Spleen (tissue), 11 donors: ENCODE results near the gene PNLIP. TPM values are rescaled to one million over a fixed set of nuclear protein-coding genes. Genes with fewer than 3 reads are reported as not detected.

Experiments used
- DNase-seq: peaks from one replicate; pipeline ENCODE4 v3.0.0-alpha.2; 2020
- H3K27ac ChIP-seq, 8 donors: fragments of 200-600 bp; sonication (generic) in 7 of 8; 1 replicate in 4 of 8; 2 replicates in 4 of 8; pipeline versions ENCODE4 v1.5.0 to v1.8.0; 2016 to 2021; ENCODE audit warnings: inconsistent platforms in 4 of 8, mild to moderate bottlenecking in 4 of 8, moderate library complexity in 1 of 8
- H3K27me3 ChIP-seq, 7 donors: fragments of 200-600 bp; sonication (generic) in 6 of 7; replicated peaks in 1 of 7; 1 replicate in 4 of 7; 2 replicates in 3 of 7; pipeline versions ENCODE4 v1.5.0 to v1.8.0; 2016 to 2021; ENCODE audit warnings: inconsistent platforms in 3 of 7, mild to moderate bottlenecking in 1 of 7
- H3K36me3 ChIP-seq, 6 donors: fragments of 200-600 bp; sonication (generic) in 5 of 6; 1 replicate in 4 of 6; 2 replicates in 2 of 6; pipeline versions ENCODE4 v1.5.0 to v1.8.0; 2016 to 2021; ENCODE audit warnings: inconsistent platforms in 2 of 6
- H3K4me1 ChIP-seq, 6 donors: fragments of 200-600 bp; sonication (generic) in 5 of 6; 1 replicate in 3 of 6; 2 replicates in 3 of 6; pipeline versions ENCODE4 v1.5.0 to v1.8.0; 2016 to 2021; ENCODE audit warnings: inconsistent platforms in 3 of 6
- H3K4me3 ChIP-seq, 8 donors: fragments of 200-600 bp; sonication (generic) in 7 of 8; 1 replicate in 4 of 8; 2 replicates in 4 of 8; pipeline versions ENCODE4 v1.5.0 to v1.8.0; 2016 to 2021; ENCODE audit warnings: inconsistent platforms in 4 of 8, mild to moderate bottlenecking in 4 of 8, moderate library complexity in 2 of 8
- H3K9me3 ChIP-seq, 8 donors: fragments of 200-600 bp; sonication (generic) in 7 of 8; 1 replicate in 4 of 8; 2 replicates in 4 of 8; pipeline versions ENCODE4 v1.5.0 to v1.8.0; 2016 to 2021; ENCODE audit warnings: inconsistent platforms in 4 of 8
- CTCF ChIP-seq, 11 experiments: fragments of 200-600 bp in 7 of 11; fragments of 450-650 bp in 4 of 11; sonication (generic) in 4 of 11; IDR thresholded peaks in 8 of 11; conservative IDR thresholded peaks in 3 of 11; 1 replicate in 7 of 11; 2 replicates in 4 of 11; pipeline versions ENCODE4 v1.4.0 to v1.8.0; 2016 to 2021; ENCODE audit warnings: antibody characterized with exemption in 11 of 11, inconsistent platforms in 4 of 11, mild to moderate bottlenecking in 1 of 11
- POLR2A ChIP-seq, 3 donors: fragments of 450-650 bp; IDR thresholded peaks; one replicate each; pipeline ENCODE4 v1.5.1; 2017; ENCODE audit warnings: antibody characterized with exemption in 3 of 3, mild to moderate bottlenecking in 1 of 3
- POLR2AphosphoS5 ChIP-seq, 3 donors: sonication (generic); formaldehyde crosslinking; IDR thresholded peaks; one replicate each; pipeline ENCODE4 v1.5.1; 2017; ENCODE audit warnings: antibody characterized with exemption in 3 of 3
- WGBS, 5 donors: extraction: QIAGEN DNeasy Blood & Tissue Kit in 3 of 5; methylation state at CpG; one replicate each; pipeline versions ENCODE4 v1.1.5 to v1.1.7; 2013 to 2018; 5-methylcytosine and 5-hydroxymethylcytosine counted together
- intact Hi-C: fragments of 100-400 bp; cut with DNase I; formaldehyde crosslinking; loops from one replicate; pipeline ENCODE4 v1.15.0; 2023; ENCODE audit warnings: low total_unique reads
- polyA plus RNA-seq, 3 donors: library from polyadenylated mRNA; stranded (reverse); fragments of 200-250 nt; gene quantifications; one replicate each; pipeline ENCODE4 v1.2.1, GENCODE V29; 2013
- total RNA-seq, 7 donors: library from RNA; depleted of rRNA in 3 of 7; stranded (reverse); fragments of >200 nt in 3 of 7; fragmentation: NEBNext Ultra II Directional in 4 of 7; extraction: Animal tissue kit (Norgen Biotek cat#: 25700) in 4 of 7; gene quantifications; one replicate each; pipeline versions ENCODE4 v1.1.0 to v1.2.1, GENCODE V29; 2016 to 2021
- donor health status: healthy with polysubstance abuse.
- donor health status: DM: no; HTN: no; CAD: no; lungs with moderate emphysema.
- donor health status: DM: no; HTN: no; CAD: no.
- donor health status: Bipolar disorder and iron deficiency.
- donor health status: healthy.
- donor health status: DM: no; HTN: no; CAD: no.
- donor health status: DM: yes; HTN: yes; CAD: no.

Gene PNLIP
- total and polyA plus RNA-seq, 10 donors, result 0.18 to 3.0 (median 1.2) TPM; not detected in 5

GRCh38 chr10:116542007-116542677 is 3.6 kb upstream of the PNLIP start:
- no peak for DNase-seq
- no peak for TF ChIP-seq POLR2AphosphoS5 (IDR thresholded peaks at IDR 0.05)
- TF ChIP-seq CTCF (IDR thresholded peaks at IDR 0.05 in 8 of 11, conservative IDR thresholded peaks at IDR 0.05 in 3 of 11), result no peak
- no peak for TF ChIP-seq POLR2A (IDR thresholded peaks at IDR 0.05)
- Histone ChIP-seq H3K27me3 (no peaks in the 10 kb centered on the region), H3K9me3 (peaks cover 0 to 9% (median 0%) of the 10 kb centered on the region in 8 donors), H3K4me1 (no peaks in the 10 kb centered on the region), H3K27ac (no peak overlapping the region), H3K36me3 (no peaks in the 10 kb centered on the region), H3K4me3 (no peak overlapping the region)
- intact Hi-C loops, result no loop called here

GRCh38 chr10:116545122-116545521 is 609 bp upstream of the PNLIP start:
- Histone ChIP-seq H3K9me3 (no peaks in the 10 kb centered on the region), H3K27ac (no peak overlapping the region), H3K27me3 (no peaks in the 10 kb centered on the region), H3K36me3 (no peaks in the 10 kb centered on the region), H3K4me1 (no peaks in the 10 kb centered on the region), H3K4me3 (no peak overlapping the region)
- TF ChIP-seq CTCF (IDR thresholded peaks at IDR 0.05 in 8 of 11, conservative IDR thresholded peaks at IDR 0.05 in 3 of 11), result no peak
- no peak for TF ChIP-seq POLR2A (IDR thresholded peaks at IDR 0.05)
- TF ChIP-seq POLR2AphosphoS5 (IDR thresholded peaks at IDR 0.05), result no peak
- intact Hi-C loops, result no loop called here
- no peak for DNase-seq
- 78 to 88% (median 85%) methylated on average over 1 of the region's 1 CpG for WGBS, 5 donors

- no peak for TF ChIP-seq POLR2AphosphoS5 (IDR thresholded peaks at IDR 0.05)
- TF ChIP-seq CTCF (IDR thresholded peaks at IDR 0.05 in 8 of 11, conservative IDR thresholded peaks at IDR 0.05 in 3 of 11), result no peak
- TF ChIP-seq POLR2A (IDR thresholded peaks at IDR 0.05), result no peak
- intact Hi-C loops, result no loop called here
- Histone ChIP-seq H3K4me1 (no peaks in the 10 kb centered on the region), H3K36me3 (no peaks in the 10 kb centered on the region), H3K9me3 (no peaks in the 10 kb centered on the region), H3K27ac (no peak overlapping the region), H3K27me3 (no peaks in the 10 kb centered on the region), H3K4me3 (no peak overlapping the region)
- DNase-seq, result no peak
- WGBS, 5 donors, result 77 to 91% (median 87%) methylated on average over 5 of the region's 5 CpGs
These were observed 2.6 kb downstream of the PNLIP start for GRCh38 chr10:116548301-116548700.

GRCh38 chr10:116553378-116553980 is 7.7 kb downstream of the PNLIP start:
- no peak overlapping the region for H3K27ac ChIP-seq
- no peaks in the 10 kb centered on the region for H3K27me3 ChIP-seq
- no peaks in the 10 kb centered on the region for H3K9me3 ChIP-seq
- H3K36me3 ChIP-seq, result no peaks in the 10 kb centered on the region
- 87 to 91% (median 89%) methylated on average over 13 of the region's 13 CpGs for WGBS, 5 donors
- no peaks in the 10 kb centered on the region for H3K4me1 ChIP-seq
- DNase-seq, result no peak
- intact Hi-C loops, result no loop called here
- H3K4me3 ChIP-seq, result no peak overlapping the region
- no peak for TF ChIP-seq POLR2A (IDR thresholded peaks at IDR 0.05)
- TF ChIP-seq POLR2AphosphoS5 (IDR thresholded peaks at IDR 0.05), result no peak
- no peak for TF ChIP-seq CTCF (IDR thresholded peaks at IDR 0.05 in 8 of 11, conservative IDR thresholded peaks at IDR 0.05 in 3 of 11)
